GM12878 (cell line): ENCODE data around the gene ARHGEF16.

Experiments
- CEBPB ChIP-seq, 2 experiments: fragments of 150-350 bp in 1 of 2; IDR thresholded peaks; 2 replicates each; pipeline ENCODE4 v1.6.1; 2012 to 2014; ENCODE audit warnings: low read depth in 2 of 2, low read length in 2 of 2, borderline replicate concordance in 1 of 2, inconsistent platforms in 1 of 2
- EP300 ChIP-seq, 2 experiments: fragments of 150-350 bp in 1 of 2; IDR thresholded peaks; 2 replicates each; pipeline ENCODE4 v1.6.1; 2011 to 2012; ENCODE audit warnings: low read depth in 2 of 2, low read length in 2 of 2, borderline replicate concordance in 1 of 2, improper control_type of control experiment in 1 of 2, inconsistent platforms in 1 of 2; ENCODE audit not compliant: control insufficient read depth in 1 of 2
- FOXK2 ChIP-seq: fragments of 450-650 bp; IDR thresholded peaks from 2 replicates; pipeline ENCODE4 v1.6.1; 2017; ENCODE audit warnings: mild to moderate bottlenecking, moderate library complexity
- FOXM1 ChIP-seq: IDR thresholded peaks from 2 replicates; pipeline ENCODE4 v1.6.1; 2012; ENCODE audit warnings: low read depth, mild to moderate bottlenecking, inconsistent platforms, low read length, moderate library complexity
- NBN ChIP-seq: fragments of 450-650 bp; IDR thresholded peaks from 2 replicates; pipeline ENCODE4 v1.6.1; 2016
- SIN3A ChIP-seq: IDR thresholded peaks from 2 replicates; pipeline ENCODE4 v1.6.1; 2012; ENCODE audit warnings: low read depth, low read length, improper control_type of control experiment
- ZNF274 ChIP-seq: IDR thresholded peaks from one replicate; pipeline ENCODE4 v1.8.0; 2011; ENCODE audit not compliant: insufficient read length, insufficient read depth
- TF ChIP-seq, protein P1 (sequence below), 3 experiments: IDR thresholded peaks in 2 of 3; conservative IDR thresholded peaks in 1 of 3; 2 replicates each; pipeline ENCODE4 v1.5.1; 2011; ENCODE audit warnings: low read depth in 3 of 3, low read length in 3 of 3, mild to moderate bottlenecking in 3 of 3, control low read depth in 2 of 3, moderate library complexity in 2 of 3, inconsistent platforms in 1 of 3, mixed read lengths in 1 of 3; ENCODE audit not compliant: control insufficient read depth in 2 of 3, insufficient read depth in 1 of 3; ENCODE audit errors: extremely low read depth in 1 of 3
- TF ChIP-seq, protein P2 (sequence below): IDR thresholded peaks from 2 replicates; pipeline ENCODE4 v1.6.1; 2012; ENCODE audit warnings: mild to moderate bottlenecking, low read depth, low read length
- TF ChIP-seq, protein P3 (sequence below): fragments of 450-650 bp; IDR thresholded peaks from 2 replicates; pipeline ENCODE4 v1.6.1; 2017; ENCODE audit warnings: mild to moderate bottlenecking

- TF ChIP-seq SIN3A (no peak), FOXK2 (no peak), CEBPB (IDR thresholded peaks at IDR 0.05; ENCODE audit: borderline replicate concordance in 1 of 2, low read depth in 2 of 2, low read length in 2 of 2) (no peak), EP300 (IDR thresholded peaks at IDR 0.05; ENCODE audit: borderline replicate concordance in 1 of 2, control insufficient read depth in 1 of 2, low read depth in 2 of 2, low read length in 2 of 2) (no peak), NBN (no peak), FOXM1 (no peak), ZNF274 (no peak)
- TF ChIP-seq, protein P1, sequence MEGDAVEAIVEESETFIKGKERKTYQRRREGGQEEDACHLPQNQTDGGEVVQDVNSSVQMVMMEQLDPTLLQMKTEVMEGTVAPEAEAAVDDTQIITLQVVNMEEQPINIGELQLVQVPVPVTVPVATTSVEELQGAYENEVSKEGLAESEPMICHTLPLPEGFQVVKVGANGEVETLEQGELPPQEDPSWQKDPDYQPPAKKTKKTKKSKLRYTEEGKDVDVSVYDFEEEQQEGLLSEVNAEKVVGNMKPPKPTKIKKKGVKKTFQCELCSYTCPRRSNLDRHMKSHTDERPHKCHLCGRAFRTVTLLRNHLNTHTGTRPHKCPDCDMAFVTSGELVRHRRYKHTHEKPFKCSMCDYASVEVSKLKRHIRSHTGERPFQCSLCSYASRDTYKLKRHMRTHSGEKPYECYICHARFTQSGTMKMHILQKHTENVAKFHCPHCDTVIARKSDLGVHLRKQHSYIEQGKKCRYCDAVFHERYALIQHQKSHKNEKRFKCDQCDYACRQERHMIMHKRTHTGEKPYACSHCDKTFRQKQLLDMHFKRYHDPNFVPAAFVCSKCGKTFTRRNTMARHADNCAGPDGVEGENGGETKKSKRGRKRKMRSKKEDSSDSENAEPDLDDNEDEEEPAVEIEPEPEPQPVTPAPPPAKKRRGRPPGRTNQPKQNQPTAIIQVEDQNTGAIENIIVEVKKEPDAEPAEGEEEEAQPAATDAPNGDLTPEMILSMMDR (IDR thresholded peaks at IDR 0.05 in 2 of 3, conservative IDR thresholded peaks at IDR 0.05 in 1 of 3; ENCODE audit: control insufficient read depth in 2 of 3, extremely low read depth in 1 of 3, insufficient read depth in 1 of 3, low read depth in 3 of 3, low read length in 3 of 3), result no peak
- TF ChIP-seq, protein P2, sequence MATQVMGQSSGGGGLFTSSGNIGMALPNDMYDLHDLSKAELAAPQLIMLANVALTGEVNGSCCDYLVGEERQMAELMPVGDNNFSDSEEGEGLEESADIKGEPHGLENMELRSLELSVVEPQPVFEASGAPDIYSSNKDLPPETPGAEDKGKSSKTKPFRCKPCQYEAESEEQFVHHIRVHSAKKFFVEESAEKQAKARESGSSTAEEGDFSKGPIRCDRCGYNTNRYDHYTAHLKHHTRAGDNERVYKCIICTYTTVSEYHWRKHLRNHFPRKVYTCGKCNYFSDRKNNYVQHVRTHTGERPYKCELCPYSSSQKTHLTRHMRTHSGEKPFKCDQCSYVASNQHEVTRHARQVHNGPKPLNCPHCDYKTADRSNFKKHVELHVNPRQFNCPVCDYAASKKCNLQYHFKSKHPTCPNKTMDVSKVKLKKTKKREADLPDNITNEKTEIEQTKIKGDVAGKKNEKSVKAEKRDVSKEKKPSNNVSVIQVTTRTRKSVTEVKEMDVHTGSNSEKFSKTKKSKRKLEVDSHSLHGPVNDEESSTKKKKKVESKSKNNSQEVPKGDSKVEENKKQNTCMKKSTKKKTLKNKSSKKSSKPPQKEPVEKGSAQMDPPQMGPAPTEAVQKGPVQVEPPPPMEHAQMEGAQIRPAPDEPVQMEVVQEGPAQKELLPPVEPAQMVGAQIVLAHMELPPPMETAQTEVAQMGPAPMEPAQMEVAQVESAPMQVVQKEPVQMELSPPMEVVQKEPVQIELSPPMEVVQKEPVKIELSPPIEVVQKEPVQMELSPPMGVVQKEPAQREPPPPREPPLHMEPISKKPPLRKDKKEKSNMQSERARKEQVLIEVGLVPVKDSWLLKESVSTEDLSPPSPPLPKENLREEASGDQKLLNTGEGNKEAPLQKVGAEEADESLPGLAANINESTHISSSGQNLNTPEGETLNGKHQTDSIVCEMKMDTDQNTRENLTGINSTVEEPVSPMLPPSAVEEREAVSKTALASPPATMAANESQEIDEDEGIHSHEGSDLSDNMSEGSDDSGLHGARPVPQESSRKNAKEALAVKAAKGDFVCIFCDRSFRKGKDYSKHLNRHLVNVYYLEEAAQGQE, result no peak
- TF ChIP-seq, protein P3, sequence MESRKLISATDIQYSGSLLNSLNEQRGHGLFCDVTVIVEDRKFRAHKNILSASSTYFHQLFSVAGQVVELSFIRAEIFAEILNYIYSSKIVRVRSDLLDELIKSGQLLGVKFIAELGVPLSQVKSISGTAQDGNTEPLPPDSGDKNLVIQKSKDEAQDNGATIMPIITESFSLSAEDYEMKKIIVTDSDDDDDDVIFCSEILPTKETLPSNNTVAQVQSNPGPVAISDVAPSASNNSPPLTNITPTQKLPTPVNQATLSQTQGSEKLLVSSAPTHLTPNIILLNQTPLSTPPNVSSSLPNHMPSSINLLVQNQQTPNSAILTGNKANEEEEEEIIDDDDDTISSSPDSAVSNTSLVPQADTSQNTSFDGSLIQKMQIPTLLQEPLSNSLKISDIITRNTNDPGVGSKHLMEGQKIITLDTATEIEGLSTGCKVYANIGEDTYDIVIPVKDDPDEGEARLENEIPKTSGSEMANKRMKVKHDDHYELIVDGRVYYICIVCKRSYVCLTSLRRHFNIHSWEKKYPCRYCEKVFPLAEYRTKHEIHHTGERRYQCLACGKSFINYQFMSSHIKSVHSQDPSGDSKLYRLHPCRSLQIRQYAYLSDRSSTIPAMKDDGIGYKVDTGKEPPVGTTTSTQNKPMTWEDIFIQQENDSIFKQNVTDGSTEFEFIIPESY, result no peak
Measured at GRCh38 chr1:3407021-3407420, 47.4 kb upstream of the ARHGEF16 start.
